H1 (cell line): ENCODE measurements around the gene ITGB7. TPM values are rescaled to one million over a fixed set of nuclear protein-coding genes. Genes with fewer than 3 reads are reported as not detected.

ENCODE experiments used
- CTCF ChIA-PET: fragments of 300-600 bp; sonication (Branson Sonifier 250); formaldehyde crosslinking; loops from one replicate; lab custom pipeline; 2021; ENCODE audit not compliant: partially characterized antibody; lab: Charles Lee
- POLR2A ChIA-PET: fragments of 300-600 bp; sonication (Branson Sonifier 250); formaldehyde crosslinking; loops from one replicate; lab custom pipeline; 2021; ENCODE audit warnings: inconsistent platforms; ENCODE audit not compliant: partially characterized antibody; lab: Charles Lee
- DNase-seq, 2 experiments: peaks; one replicate each; pipeline versions ENCODE4 v3.0.0 to v3.0.0-alpha.2; 2010 to 2022; ENCODE audit warnings: low spot score in 2 of 2, low read depth in 1 of 2, mixed read lengths in 1 of 2
- FAIRE-seq: peaks from 2 replicates; lab custom pipeline; 2011; peaks lifted over from hg19 to GRCh38; lab: Jason Lieb, UNC
- H2AFZ ChIP-seq: 2 replicates; pipeline ENCODE4 v1.8.1; 2012; ENCODE audit warnings: low read length, inconsistent platforms
- H2AK5ac ChIP-seq: 2 replicates; pipeline ENCODE4 v1.6.1; 2013; ENCODE audit warnings: low read depth, low read length
- H2BK120ac ChIP-seq: replicated peaks from 2 replicates; pipeline ENCODE3; 2013; ENCODE audit warnings: low read depth, low read length, inconsistent platforms
- H2BK12ac ChIP-seq: 2 replicates; pipeline ENCODE4 v1.6.1; 2013; ENCODE audit warnings: low read depth, low read length
- H2BK15ac ChIP-seq: 2 replicates; pipeline ENCODE4 v1.6.1; 2013; ENCODE audit warnings: low read length
- H2BK20ac ChIP-seq: 2 replicates; pipeline ENCODE4 v1.6.1; 2013; ENCODE audit warnings: low read length
- H2BK5ac ChIP-seq: 2 replicates; pipeline ENCODE4 v1.6.1; 2013; ENCODE audit warnings: low read depth, low read length
- H3K14ac ChIP-seq: 2 replicates; pipeline ENCODE4 v1.6.1; 2013; ENCODE audit warnings: inconsistent platforms; ENCODE audit not compliant: insufficient read length
- H3K18ac ChIP-seq: 2 replicates; pipeline ENCODE4 v1.6.1; 2013; ENCODE audit warnings: low read length; ENCODE audit errors: extremely low read depth
- H3K23ac ChIP-seq: 2 replicates; pipeline ENCODE4 v1.6.1; 2013; ENCODE audit warnings: inconsistent platforms; ENCODE audit not compliant: insufficient read length
- H3K23me2 ChIP-seq: 2 replicates; pipeline ENCODE4 v1.6.1; 2013; ENCODE audit warnings: low read depth, low read length
- H3K27ac ChIP-seq: 2 replicates; pipeline ENCODE4 v1.6.1; 2011; ENCODE audit warnings: low read depth, low read length, inconsistent platforms
- H3K27me3 ChIP-seq, 4 experiments: replicated peaks in 1 of 4; 1 replicate in 1 of 4; 2 replicates in 3 of 4; pipeline versions ENCODE4 v1.6.1 to v1.8.1; 2011 to 2013; ENCODE audit warnings: low read length in 3 of 4, mild to moderate bottlenecking in 3 of 4, inconsistent platforms in 2 of 4, mixed read lengths in 2 of 4, moderate library complexity in 1 of 4; ENCODE audit not compliant: control insufficient read depth in 3 of 4, insufficient read depth in 3 of 4; ENCODE audit errors: extremely low read depth in 1 of 4
- H3K36me3 ChIP-seq, 4 experiments: 2 replicates each; pipeline versions ENCODE4 v1.6.1 to v1.8.1; 2011 to 2013; ENCODE audit warnings: mild to moderate bottlenecking in 4 of 4, low read length in 3 of 4, moderate library complexity in 2 of 4, control low read depth in 1 of 4, inconsistent platforms in 1 of 4; ENCODE audit not compliant: insufficient read depth in 4 of 4, control insufficient read depth in 2 of 4
- H3K4ac ChIP-seq: replicated peaks from 2 replicates; pipeline ENCODE3; 2013; ENCODE audit warnings: low read length, low read depth, mixed read lengths, inconsistent platforms; ENCODE audit not compliant: insufficient read length
- H3K4me1 ChIP-seq, 4 experiments: replicated peaks in 1 of 4; 1 replicate in 1 of 4; 2 replicates in 3 of 4; pipeline versions ENCODE4 v1.6.1 to v1.8.1; 2011 to 2013; ENCODE audit warnings: low read length in 3 of 4, inconsistent platforms in 2 of 4, mixed read lengths in 1 of 4; ENCODE audit not compliant: insufficient read depth in 4 of 4, control insufficient read depth in 3 of 4
- H3K4me2 ChIP-seq, 2 experiments: 2 replicates each; pipeline versions ENCODE4 v1.6.1 to v1.8.1; 2011 to 2013; ENCODE audit warnings: low read depth in 2 of 2, low read length in 2 of 2, control low read depth in 1 of 2, inconsistent platforms in 1 of 2, mild to moderate bottlenecking in 1 of 2; ENCODE audit not compliant: insufficient read depth in 1 of 2
- H3K4me3 ChIP-seq, 4 experiments: fragments of 200-600, 300-600 bp in 1 of 4; sonication (generic), shearing (Covaris generic), sonication (Bioruptor Twin) in 1 of 4; 2 replicates each; pipeline versions ENCODE4 v1.5.1 to v1.8.1; 2011 to 2016; ENCODE audit warnings: low read length in 4 of 4, low read depth in 3 of 4, control low read depth in 2 of 4, inconsistent platforms in 2 of 4, mild to moderate bottlenecking in 2 of 4, mixed read lengths in 1 of 4, moderate library complexity in 1 of 4; ENCODE audit not compliant: insufficient read depth in 2 of 4; ENCODE audit errors: extremely low read depth in 1 of 4
- H3K56ac ChIP-seq: replicated peaks from 2 replicates; pipeline ENCODE3; 2013; ENCODE audit warnings: low read depth, mild to moderate bottlenecking, mixed read lengths, low read length, inconsistent platforms; ENCODE audit not compliant: insufficient read length
- H3K79me1 ChIP-seq: 2 replicates; pipeline ENCODE4 v1.6.1; 2013; ENCODE audit warnings: low read depth, low read length, control low read depth
- H3K79me2 ChIP-seq, 2 experiments: 2 replicates each; pipeline versions ENCODE4 v1.6.1 to v1.8.1; 2012 to 2013; ENCODE audit warnings: low read length in 2 of 2, mild to moderate bottlenecking in 2 of 2, inconsistent platforms in 1 of 2; ENCODE audit not compliant: insufficient read depth in 2 of 2, control insufficient read depth in 1 of 2
- H3K9ac ChIP-seq, 4 experiments: replicated peaks in 1 of 4; 1 replicate in 1 of 4; 2 replicates in 3 of 4; pipeline versions ENCODE4 v1.6.1 to v1.8.1; 2011 to 2013; ENCODE audit warnings: low read depth in 3 of 4, low read length in 3 of 4, control low read depth in 2 of 4, mild to moderate bottlenecking in 2 of 4, moderate library complexity in 2 of 4, inconsistent platforms in 1 of 4; ENCODE audit errors: extremely low read depth in 1 of 4
- H3K9me3 ChIP-seq, 2 experiments: 2 replicates each; pipeline versions ENCODE4 v1.6.1 to v1.8.1; 2012 to 2013; ENCODE audit warnings: mild to moderate bottlenecking in 2 of 2, moderate library complexity in 2 of 2, control low read depth in 1 of 2, inconsistent platforms in 1 of 2, low read depth in 1 of 2, low read length in 1 of 2, mixed read lengths in 1 of 2; ENCODE audit not compliant: insufficient read depth in 2 of 2
- H4K20me1 ChIP-seq, 2 experiments: replicated peaks in 1 of 2; 2 replicates each; pipeline versions ENCODE3 to v1.8.1; 2011 to 2013; ENCODE audit warnings: inconsistent platforms in 2 of 2, low read length in 2 of 2, mild to moderate bottlenecking in 1 of 2; ENCODE audit not compliant: insufficient read depth in 2 of 2, control insufficient read depth in 1 of 2
- H4K5ac ChIP-seq: 2 replicates; pipeline ENCODE4 v1.6.1; 2013; ENCODE audit warnings: low read length, low read depth, mixed read lengths, inconsistent platforms; ENCODE audit not compliant: insufficient read length
- H4K8ac ChIP-seq: 2 replicates; pipeline ENCODE4 v1.8.0; 2013; ENCODE audit warnings: mild to moderate bottlenecking, moderate library complexity, low read length, inconsistent platforms; ENCODE audit not compliant: insufficient read depth; ENCODE audit errors: extremely low read depth
- H4K91ac ChIP-seq: replicated peaks from 2 replicates; pipeline ENCODE3; 2013; ENCODE audit warnings: low read length, mixed read lengths, inconsistent platforms; ENCODE audit not compliant: insufficient read length
- WGBS, 2 experiments: shearing (Covaris generic) in 1 of 2; methylation state at CpG; one replicate each; pipeline versions ENCODE4 v1.1.6 to v1.1.7; 2013 to 2015; ENCODE audit warnings: low lambda C conversion rate in 2 of 2, mixed read lengths in 2 of 2, inconsistent platforms in 1 of 2, low coverage in 1 of 2, missing lambda C conversion rate in 1 of 2; ENCODE audit not compliant: insufficient replicate concordance in 2 of 2, insufficient coverage in 1 of 2, insufficient read length in 1 of 2; ENCODE audit errors: extremely low coverage in 1 of 2, missing lambda C conversion rate in 1 of 2; 5-methylcytosine and 5-hydroxymethylcytosine counted together
- polyA plus RNA-seq, 7 experiments: library from polyadenylated mRNA; depleted of rRNA in 3 of 7; stranded (reverse) in 5 of 7; unstranded in 2 of 7; fragments of >200 nt in 5 of 7; fragments of 200-250 nt in 2 of 7; gene quantifications; 1 replicate in 5 of 7; 2 replicates in 1 of 7; 4 replicates in 1 of 7; pipeline versions ENCODE4 v1.2.1 to v1.2.3, GENCODE V29; 2011 to 2013; ENCODE audit warnings: missing spikeins in 2 of 7, mixed read lengths in 2 of 7
- total RNA-seq: library from RNA; stranded (reverse); fragmentation: NEBNext Ultra II Directional; extraction: Animal tissue kit (Norgen Biotek cat#: 25700); gene quantifications from 2 replicates; pipeline ENCODE4 v1.2.1, GENCODE V29; 2021

The ITGB7 gene
- total and polyA plus RNA-seq, 2 of the 8 experiments (the other 6 are each of a cell fraction or from before 2014, with no cell fraction given) = 0.35 to 0.54 TPM

DNA sequence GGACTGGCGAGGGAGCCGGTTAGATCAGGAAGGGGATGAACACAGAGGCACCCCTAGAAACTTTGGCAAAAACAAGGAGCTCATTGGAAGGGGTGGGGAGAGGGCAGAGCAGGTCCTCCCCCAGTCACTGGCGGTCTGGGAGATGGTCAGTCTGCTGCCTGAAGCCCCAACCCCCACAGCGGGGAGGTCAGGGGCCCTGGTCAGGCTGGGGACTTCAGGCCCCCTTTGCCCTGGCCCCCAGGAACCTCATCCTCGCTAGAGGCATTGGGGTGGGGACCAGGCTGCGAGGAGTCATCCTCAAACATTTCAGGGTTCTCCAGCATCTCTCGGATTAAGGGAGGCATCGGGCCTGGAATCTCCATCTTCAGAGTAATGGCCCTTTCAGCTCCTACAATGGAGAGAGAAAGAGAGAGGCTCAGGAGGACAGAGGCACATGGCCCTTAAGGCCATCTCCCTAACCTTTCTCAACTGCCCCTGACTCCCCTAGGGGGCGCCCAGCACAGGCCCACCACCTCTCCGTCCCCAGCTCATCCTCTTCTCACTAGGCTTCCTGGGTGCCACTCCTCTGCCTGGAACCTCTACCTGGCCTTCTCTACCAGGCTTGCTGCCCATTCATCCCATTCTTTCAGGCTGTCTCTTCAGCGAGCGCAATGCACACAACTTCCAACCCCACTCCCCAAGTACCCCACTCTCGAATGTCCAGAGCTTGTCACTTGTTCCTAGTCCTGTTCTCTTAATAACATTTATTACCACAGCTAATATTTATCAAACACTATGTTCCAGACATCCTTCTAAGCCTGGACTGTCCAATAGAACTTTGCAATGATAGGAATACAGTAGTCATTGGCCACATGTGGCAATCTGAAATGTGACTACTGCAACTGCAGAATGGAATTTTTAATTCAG lies 4.7 kb upstream of the ITGB7 start:
- Histone ChIP-seq H2BK120ac (no peak overlapping the region), H3K4me1 (peaks cover 20 to 32% (median 24%) of the 10 kb centered on the region in 4 experiments), H3K79me2 (peaks cover 12 to 15% of the 10 kb centered on the region in 2 experiments), H3K4me2 (no peak overlapping the region), H3K9ac (no peak overlapping the region), H4K8ac (no peak overlapping the region), H4K5ac (no peak overlapping the region), H3K27ac (no peak overlapping the region), H2BK15ac (no peak overlapping the region), H2AK5ac (no peak overlapping the region), H3K36me3 (peaks cover 20 to 45% (median 31%) of the 10 kb centered on the region in 4 experiments), H3K23ac (no peak overlapping the region), H3K18ac (no peak overlapping the region), H3K14ac (no peak overlapping the region), H3K56ac (no peak overlapping the region), H4K91ac (no peak overlapping the region), H3K27me3 (no peaks in the 10 kb centered on the region), H4K20me1 (peaks cover 2 to 4% of the 10 kb centered on the region in 2 experiments), H3K79me1 (peaks cover 11% of the 10 kb centered on the region), H3K4me3 (no peak overlapping the region), H2BK5ac (no peak overlapping the region), H3K23me2 (peaks cover 5% of the 10 kb centered on the region; the same call in 1 of the 2 replicates), H2AFZ (no peak overlapping the region), H2BK12ac (no peak overlapping the region), H2BK20ac (no peak overlapping the region), H3K9me3 (no peaks in the 10 kb centered on the region), H3K4ac (no peak overlapping the region)
- FAIRE-seq (no peak), DNase-seq (peak in 1 of 2 experiments; percentile 65)
- WGBS, 2 experiments = 83% methylated on average over 13 of the region's 13 CpGs; no CpG with 5 or more reads in 1 of the 2 experiments
- POLR2A ChIA-PET = interaction anchor here (0.8 to 11.1 kb wide), 12 partner anchors 8 to 94 kb away, joined by 3 to 113 read pairs (median 4); partner anchors contain the start of genes ESPL1, MYG1 and PFDN5
- CTCF ChIA-PET = interaction anchor here (0.7 to 22.3 kb wide), 30 partner anchors 8 to 331 kb away, joined by 3 to 654 read pairs (median 5); partner anchors contain the start of genes AAAS, CSAD, EIF4B and ESPL1
